Glutamatergic neuron (in vitro differentiated cells): ENCODE data around the gene ADORA2A. TPM values are rescaled to one million over a fixed set of nuclear protein-coding genes. Genes with fewer than 3 reads are reported as not detected.
A peak's percentile ranks its signal among the peaks of the same experiment; 100 is the strongest.

Source experiments
- DNase-seq: peaks from one replicate; pipeline ENCODE4 v3.0.0; 2022
- H3K27ac Mint-ChIP-seq: one replicate; pipeline ENCODE4 v1.8.0; 2020; ENCODE audit warnings: mild to moderate bottlenecking, mixed read lengths, inconsistent platforms; ENCODE audit not compliant: unreplicated experiment
- H3K27me3 Mint-ChIP-seq: one replicate; pipeline ENCODE4 v1.8.0; 2020; ENCODE audit warnings: mild to moderate bottlenecking, moderate library complexity, mixed read lengths, inconsistent platforms; ENCODE audit not compliant: unreplicated experiment
- H3K36me3 Mint-ChIP-seq: one replicate; pipeline ENCODE4 v1.8.0; 2020; ENCODE audit warnings: mild to moderate bottlenecking, mixed read lengths, inconsistent platforms; ENCODE audit not compliant: unreplicated experiment
- H3K4me1 Mint-ChIP-seq: one replicate; pipeline ENCODE4 v1.8.0; 2020; ENCODE audit warnings: mild to moderate bottlenecking, low read depth, mixed read lengths, inconsistent platforms; ENCODE audit not compliant: unreplicated experiment
- H3K4me3 Mint-ChIP-seq: one replicate; pipeline ENCODE4 v1.8.0; 2020; ENCODE audit warnings: mild to moderate bottlenecking, mixed read lengths, inconsistent platforms; ENCODE audit not compliant: unreplicated experiment
- H3K9me3 Mint-ChIP-seq: one replicate; pipeline ENCODE4 v1.8.0; 2020; ENCODE audit warnings: mild to moderate bottlenecking, moderate library complexity, mixed read lengths, inconsistent platforms; ENCODE audit not compliant: unreplicated experiment
- CTCF ChIP-seq: fragments of 200-600 bp; sonication (generic); IDR thresholded peaks from one replicate; pipeline ENCODE4 v1.5.0; 2021; ENCODE audit not compliant: partially characterized antibody, unreplicated experiment
- total RNA-seq: library from RNA; stranded (reverse); fragmentation: NEBNext Ultra II Directional; extraction: Animal tissue kit (Norgen Biotek cat#: 25700); gene quantifications from one replicate; pipeline ENCODE4 v1.2.1, GENCODE V29; 2021; ENCODE audit not compliant: unreplicated experiment

ADORA2A gene
- total RNA-seq, 1 donor from 2014 or later, result 15.9 TPM

GRCh38 chr22:24413736-24414385 is 13.5 kb upstream of the ADORA2A start:
- peaks cover 33% of the 10 kb centered on the region for H3K4me1 Mint-ChIP-seq
- TF ChIP-seq CTCF, result no peak
- peaks cover 17% of the 10 kb centered on the region for H3K27me3 Mint-ChIP-seq
- DNase-seq, result peak; percentile 15
- H3K9me3 Mint-ChIP-seq, result peaks cover 31% of the 10 kb centered on the region
- H3K27ac Mint-ChIP-seq, result peak overlapping the region; percentile 44
- no peaks in the 10 kb centered on the region for H3K36me3 Mint-ChIP-seq
- no peak overlapping the region for H3K4me3 Mint-ChIP-seq

- TF ChIP-seq CTCF, result no peak
- peaks cover 22% of the 10 kb centered on the region for H3K27me3 Mint-ChIP-seq
- DNase-seq, result no peak
- no peaks in the 10 kb centered on the region for H3K36me3 Mint-ChIP-seq
- H3K4me1 Mint-ChIP-seq, result peaks cover 36% of the 10 kb centered on the region
- H3K4me3 Mint-ChIP-seq, result no peak overlapping the region
- H3K9me3 Mint-ChIP-seq, result peaks cover 31% of the 10 kb centered on the region
- H3K27ac Mint-ChIP-seq, result no peak overlapping the region
These were observed 12.9 kb upstream of the ADORA2A start for GRCh38 chr22:24414523-24414922.

- DNase-seq, result peak; percentile 13
- Mint-ChIP-seq H3K9me3 (peaks cover 30% of the 10 kb centered on the region), H3K4me3 (peak overlapping the region; percentile 61), H3K27ac (peak overlapping the region; percentile 90), H3K4me1 (peaks cover 37% of the 10 kb centered on the region), H3K27me3 (peaks cover 23% of the 10 kb centered on the region), H3K36me3 (no peaks in the 10 kb centered on the region)
- TF ChIP-seq CTCF, result no peak
These were observed 12.1 kb upstream of the ADORA2A start for GRCh38 chr22:24414984-24415945.

- H3K27ac Mint-ChIP-seq, result peak overlapping the region; percentile 90
These were observed 11.3 kb upstream of the ADORA2A start for GRCh38 chr22:24416095-24416494.

More at GRCh38 chr22:24416095-24416494, 11.3 kb upstream of the ADORA2A start:
- Mint-ChIP-seq H3K27me3 (peaks cover 21% of the 10 kb centered on the region), H3K36me3 (no peaks in the 10 kb centered on the region), H3K4me3 (peak overlapping the region; percentile 45), H3K9me3 (peaks cover 26% of the 10 kb centered on the region), H3K4me1 (peaks cover 35% of the 10 kb centered on the region)
- DNase-seq, result peak; percentile 36
- TF ChIP-seq CTCF, result no peak
